ENCODE measurements around the gene NR1I2.

NR1I2 gene

DNA sequence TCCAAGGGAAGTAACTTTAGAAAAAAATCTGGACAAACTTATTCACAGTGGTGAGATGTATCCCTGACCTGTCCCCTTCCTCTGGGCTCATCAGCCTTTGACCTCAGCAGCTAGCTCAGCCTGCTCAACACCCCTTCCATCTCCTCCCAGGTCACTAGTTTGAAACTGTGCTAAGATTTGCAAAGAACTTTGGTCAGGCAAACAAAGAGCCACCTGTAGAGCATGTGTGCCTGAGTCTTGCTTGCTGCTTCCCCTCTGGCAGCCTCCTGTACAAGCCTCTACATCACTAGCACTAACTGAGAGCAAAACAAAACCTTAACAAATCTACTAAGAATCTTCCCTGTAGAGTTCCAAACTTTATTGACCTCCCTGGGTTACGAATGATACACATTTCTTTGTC is 43.9 kb downstream of the NR1I2 start:
- TF ChIP-seq TEAD4 (IDR thresholded peaks at IDR 0.05) (no peak), FOXM1 (IDR thresholded peaks at IDR 0.05; ENCODE audit: borderline replicate concordance, low read depth) (no peak), EGR1 (IDR thresholded peaks at IDR 0.05) (no peak), REST (IDR thresholded peaks at IDR 0.05; ENCODE audit: low read depth) (no peak), RAD21 (IDR thresholded peaks at IDR 0.05; ENCODE audit: low read depth) (no peak), TAF1 (IDR thresholded peaks at IDR 0.05; ENCODE audit: low read depth) (no peak), CEBPB (IDR thresholded peaks at IDR 0.05) (no peak), CREB1 (IDR thresholded peaks at IDR 0.05; ENCODE audit: low read depth) (no peak), NFIC (IDR thresholded peaks at IDR 0.05) (no peak), ZBTB7A (IDR thresholded peaks at IDR 0.05; ENCODE audit: low read depth) (no peak), EP300 (IDR thresholded peaks at IDR 0.05; ENCODE audit: borderline replicate concordance) (no peak), YY1 (IDR thresholded peaks at IDR 0.05; ENCODE audit: low read depth) (no peak), TCF12 (IDR thresholded peaks at IDR 0.05; ENCODE audit: low read depth) (no peak)
- TF ChIP-seq, protein P1, sequence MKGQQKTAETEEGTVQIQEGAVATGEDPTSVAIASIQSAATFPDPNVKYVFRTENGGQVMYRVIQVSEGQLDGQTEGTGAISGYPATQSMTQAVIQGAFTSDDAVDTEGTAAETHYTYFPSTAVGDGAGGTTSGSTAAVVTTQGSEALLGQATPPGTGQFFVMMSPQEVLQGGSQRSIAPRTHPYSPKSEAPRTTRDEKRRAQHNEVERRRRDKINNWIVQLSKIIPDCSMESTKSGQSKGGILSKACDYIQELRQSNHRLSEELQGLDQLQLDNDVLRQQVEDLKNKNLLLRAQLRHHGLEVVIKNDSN (IDR thresholded peaks at IDR 0.05), result no peak
- TF ChIP-seq, protein P2, sequence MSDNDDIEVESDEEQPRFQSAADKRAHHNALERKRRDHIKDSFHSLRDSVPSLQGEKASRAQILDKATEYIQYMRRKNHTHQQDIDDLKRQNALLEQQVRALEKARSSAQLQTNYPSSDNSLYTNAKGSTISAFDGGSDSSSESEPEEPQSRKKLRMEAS (IDR thresholded peaks at IDR 0.05), result no peak

DNA sequence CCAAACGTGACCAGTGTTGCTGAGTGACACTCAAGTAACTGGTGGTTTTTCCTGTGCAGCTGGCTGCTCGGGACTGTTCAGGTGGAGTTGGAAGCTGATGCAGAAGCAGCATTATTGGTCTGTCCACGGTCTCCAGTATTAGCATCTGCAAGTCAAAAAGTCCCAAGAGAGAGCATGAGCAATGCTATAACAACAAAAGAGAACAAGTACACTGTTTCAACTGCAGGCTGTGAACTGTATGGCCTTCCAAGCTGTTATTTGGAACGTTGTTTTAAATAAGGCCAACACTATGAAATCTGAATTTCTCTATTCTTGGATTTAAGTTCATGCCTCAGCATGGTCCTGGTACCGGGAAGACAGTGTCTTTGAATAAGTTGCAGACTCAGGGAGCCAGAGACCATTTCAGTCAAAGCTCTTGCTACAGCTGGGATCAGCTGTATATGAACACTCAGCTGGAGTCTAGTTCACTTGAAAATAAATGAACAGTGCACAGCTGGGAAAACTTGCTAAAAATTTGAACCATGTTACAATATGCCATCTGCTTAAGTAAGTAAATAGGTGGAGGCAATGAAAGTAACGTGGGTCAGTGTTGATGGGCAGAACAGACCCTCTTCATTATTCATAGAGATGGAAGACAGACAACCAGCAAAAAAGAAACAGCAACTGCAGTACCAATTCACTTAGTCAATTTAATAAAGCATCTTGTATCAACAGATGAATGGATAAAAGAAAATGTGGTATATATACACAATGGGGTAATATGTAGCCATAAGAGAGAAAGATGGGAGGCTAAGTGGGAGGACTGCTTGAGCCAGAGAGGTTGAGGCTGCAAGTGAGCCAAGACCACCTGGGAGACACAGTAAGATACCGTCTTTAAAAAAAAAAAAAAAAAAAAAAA is 45.1 kb downstream of the NR1I2 start:
- TF ChIP-seq EGR1 (IDR thresholded peaks at IDR 0.05) (no peak), TCF12 (IDR thresholded peaks at IDR 0.05; ENCODE audit: low read depth) (no peak), NFIC (IDR thresholded peaks at IDR 0.05) (no peak), YY1 (IDR thresholded peaks at IDR 0.05; ENCODE audit: low read depth) (no peak), ZBTB7A (IDR thresholded peaks at IDR 0.05; ENCODE audit: low read depth) (no peak), TEAD4 (IDR thresholded peaks at IDR 0.05) (no peak), CEBPB (IDR thresholded peaks at IDR 0.05) (no peak), CREB1 (IDR thresholded peaks at IDR 0.05; ENCODE audit: low read depth) (no peak), RAD21 (IDR thresholded peaks at IDR 0.05; ENCODE audit: low read depth) (no peak)

GRCh38 chr3:119829420-119829819 is 47.5 kb downstream of the NR1I2 start:
- TF ChIP-seq TEAD4 (IDR thresholded peaks at IDR 0.05) (no peak), TAF1 (IDR thresholded peaks at IDR 0.05; ENCODE audit: low read depth) (no peak), EP300 (IDR thresholded peaks at IDR 0.05; ENCODE audit: borderline replicate concordance) (no peak), FOXM1 (IDR thresholded peaks at IDR 0.05; ENCODE audit: borderline replicate concordance, low read depth) (no peak), ZBTB7A (IDR thresholded peaks at IDR 0.05; ENCODE audit: low read depth) (no peak), YY1 (IDR thresholded peaks at IDR 0.05; ENCODE audit: low read depth) (no peak), CEBPB (IDR thresholded peaks at IDR 0.05) (no peak), REST (IDR thresholded peaks at IDR 0.05; ENCODE audit: low read depth) (no peak), TCF12 (IDR thresholded peaks at IDR 0.05; ENCODE audit: low read depth) (no peak), EGR1 (IDR thresholded peaks at IDR 0.05) (no peak)
- TF ChIP-seq, protein P1 (IDR thresholded peaks at IDR 0.05), result no peak
- TF ChIP-seq, protein P2 (IDR thresholded peaks at IDR 0.05), result no peak

- no peak for TF ChIP-seq ZBTB7A (IDR thresholded peaks at IDR 0.05; ENCODE audit: low read depth)
- TF ChIP-seq NFIC (IDR thresholded peaks at IDR 0.05), result no peak
- no peak for TF ChIP-seq TCF12 (IDR thresholded peaks at IDR 0.05; ENCODE audit: low read depth)
- TF ChIP-seq EP300 (IDR thresholded peaks at IDR 0.05; ENCODE audit: borderline replicate concordance), result no peak
- no peak for TF ChIP-seq RAD21 (IDR thresholded peaks at IDR 0.05; ENCODE audit: low read depth)
- TF ChIP-seq YY1 (IDR thresholded peaks at IDR 0.05; ENCODE audit: low read depth), result no peak
- TF ChIP-seq TEAD4 (IDR thresholded peaks at IDR 0.05), result no peak
- TF ChIP-seq CREB1 (IDR thresholded peaks at IDR 0.05; ENCODE audit: low read depth), result no peak
- no peak for TF ChIP-seq FOXM1 (IDR thresholded peaks at IDR 0.05; ENCODE audit: borderline replicate concordance, low read depth)
- TF ChIP-seq, protein P1 (IDR thresholded peaks at IDR 0.05), result no peak
- no peak for TF ChIP-seq REST (IDR thresholded peaks at IDR 0.05; ENCODE audit: low read depth)
- TF ChIP-seq CEBPB (IDR thresholded peaks at IDR 0.05), result no peak
- no peak for TF ChIP-seq TAF1 (IDR thresholded peaks at IDR 0.05; ENCODE audit: low read depth)
- TF ChIP-seq EGR1 (IDR thresholded peaks at IDR 0.05), result no peak
- TF ChIP-seq, protein P2 (IDR thresholded peaks at IDR 0.05), result no peak
Observed at GRCh38 chr3:119831022-119831421, 49.1 kb downstream of the NR1I2 start.

All from Ishikawa (cell line).